Measurements from ENCODE around the gene SH2B2.
"Not testable (repeated sequence)": the region's sequence is repeated elsewhere in the genome, so short reads cannot be mapped to it uniquely, and the experiment has no call there.

SH2B2 gene

GRCh38 chr7:102337002-102337401 lies 50.3 kb downstream of the SH2B2 start:
- not testable (repeated sequence) for DNase-seq (ENCODE audit: low read depth)

GRCh38 chr7:102337420-102337819 lies 50.8 kb downstream of the SH2B2 start:
- not testable (repeated sequence) for DNase-seq (ENCODE audit: low read depth)

- DNase-seq (ENCODE audit: low read depth), result not testable (repeated sequence)
Observed at GRCh38 chr7:102340599-102341368, 54.1 kb downstream of the SH2B2 start.

GRCh38 chr7:102346983-102347382 lies 60.3 kb downstream of the SH2B2 start:
- not testable (repeated sequence) for DNase-seq (ENCODE audit: low read depth)

GRCh38 chr7:102356344-102356743 lies 69.7 kb downstream of the SH2B2 start, which contains the start of gene SPDYE6:
Gene SPDYE6, minus strand, starts transcription at chr7:102356444. Its CDS starts 421 bp downstream, at chr7:102356023.
- DNase-seq (ENCODE audit: low read depth), result not testable (repeated sequence)

- peak; percentile 80 for DNase-seq (ENCODE audit: low read depth)
Observed at GRCh38 chr7:102363549-102364393, 77.1 kb downstream of the SH2B2 start.

GRCh38 chr7:102364394-102364886 lies 77.8 kb downstream of the SH2B2 start:
- DNase-seq (ENCODE audit: low read depth), result not testable (repeated sequence)

- not testable (repeated sequence) for DNase-seq (ENCODE audit: low read depth)
Observed at GRCh38 chr7:102365390-102365789, 78.7 kb downstream of the SH2B2 start.

GRCh38 chr7:102370038-102370437 lies 83.4 kb downstream of the SH2B2 start:
- DNase-seq (ENCODE audit: low read depth), result not testable (repeated sequence)
